A549 (cell line): Measurements from ENCODE around the gene PHF21A.

Experiments
- CEBPB ChIP-seq, 2 experiments: fragments of >200 bp in 1 of 2; sonication (Bioruptor Twin) in 1 of 2; formaldehyde crosslinking in 1 of 2; IDR thresholded peaks; 2 replicates each; pipeline ENCODE4 v1.6.1; 2012 to 2016
- MAZ ChIP-seq: fragments of 150-350 bp; IDR thresholded peaks from 2 replicates; pipeline ENCODE4 v1.6.1; 2014; ENCODE audit warnings: antibody characterized with exemption, low read depth, low read length, borderline replicate concordance
- TF ChIP-seq, protein P1 (sequence below): fragments of >200 bp; sonication (Bioruptor Twin); formaldehyde crosslinking; IDR thresholded peaks from 3 replicates; pipeline ENCODE4 v1.5.1; 2016
- TF ChIP-seq, protein P2 (sequence below): IDR thresholded peaks from 2 replicates; pipeline ENCODE4 v1.6.1; 2012

DNA sequence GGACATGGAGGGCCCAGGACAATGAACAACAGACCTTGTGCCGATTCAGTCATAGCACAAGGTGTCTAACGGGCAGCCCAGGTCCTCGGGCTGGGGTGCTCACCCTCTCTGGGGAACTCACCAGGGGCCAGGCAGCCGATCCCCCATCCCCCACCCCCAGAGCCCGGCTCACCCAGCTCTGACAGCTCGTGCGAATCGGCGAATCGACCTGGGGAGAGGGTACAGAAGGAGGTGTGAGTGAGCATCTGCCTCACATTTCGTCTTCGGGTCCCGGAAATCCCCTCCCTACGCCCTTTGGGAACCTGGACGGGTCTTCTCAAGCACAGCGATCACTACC is 204.0 kb downstream of the PHF21A start:
- TF ChIP-seq, protein P1, sequence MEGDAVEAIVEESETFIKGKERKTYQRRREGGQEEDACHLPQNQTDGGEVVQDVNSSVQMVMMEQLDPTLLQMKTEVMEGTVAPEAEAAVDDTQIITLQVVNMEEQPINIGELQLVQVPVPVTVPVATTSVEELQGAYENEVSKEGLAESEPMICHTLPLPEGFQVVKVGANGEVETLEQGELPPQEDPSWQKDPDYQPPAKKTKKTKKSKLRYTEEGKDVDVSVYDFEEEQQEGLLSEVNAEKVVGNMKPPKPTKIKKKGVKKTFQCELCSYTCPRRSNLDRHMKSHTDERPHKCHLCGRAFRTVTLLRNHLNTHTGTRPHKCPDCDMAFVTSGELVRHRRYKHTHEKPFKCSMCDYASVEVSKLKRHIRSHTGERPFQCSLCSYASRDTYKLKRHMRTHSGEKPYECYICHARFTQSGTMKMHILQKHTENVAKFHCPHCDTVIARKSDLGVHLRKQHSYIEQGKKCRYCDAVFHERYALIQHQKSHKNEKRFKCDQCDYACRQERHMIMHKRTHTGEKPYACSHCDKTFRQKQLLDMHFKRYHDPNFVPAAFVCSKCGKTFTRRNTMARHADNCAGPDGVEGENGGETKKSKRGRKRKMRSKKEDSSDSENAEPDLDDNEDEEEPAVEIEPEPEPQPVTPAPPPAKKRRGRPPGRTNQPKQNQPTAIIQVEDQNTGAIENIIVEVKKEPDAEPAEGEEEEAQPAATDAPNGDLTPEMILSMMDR, result no peak
- TF ChIP-seq CEBPB (IDR thresholded peaks at IDR 0.05) (no peak), MAZ (no peak)
- TF ChIP-seq, protein P2, sequence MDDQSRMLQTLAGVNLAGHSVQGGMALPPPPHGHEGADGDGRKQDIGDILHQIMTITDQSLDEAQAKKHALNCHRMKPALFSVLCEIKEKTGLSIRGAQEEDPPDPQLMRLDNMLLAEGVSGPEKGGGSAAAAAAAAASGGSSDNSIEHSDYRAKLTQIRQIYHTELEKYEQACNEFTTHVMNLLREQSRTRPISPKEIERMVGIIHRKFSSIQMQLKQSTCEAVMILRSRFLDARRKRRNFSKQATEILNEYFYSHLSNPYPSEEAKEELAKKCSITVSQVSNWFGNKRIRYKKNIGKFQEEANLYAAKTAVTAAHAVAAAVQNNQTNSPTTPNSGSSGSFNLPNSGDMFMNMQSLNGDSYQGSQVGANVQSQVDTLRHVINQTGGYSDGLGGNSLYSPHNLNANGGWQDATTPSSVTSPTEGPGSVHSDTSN, result no peak
